Prostate gland (tissue), 2 donors: ENCODE measurements around the gene ALDH8A1. TPM values are rescaled to one million over a fixed set of nuclear protein-coding genes. Genes with fewer than 3 reads are reported as not detected.

Experiments
- DNase-seq: peaks from one replicate; pipeline ENCODE4 v3.0.0-alpha.2; 2019; ENCODE audit warnings: low spot score
- H3K27ac ChIP-seq, 2 donors: fragments of 200-600 bp; sonication (generic); 2 replicates each; pipeline ENCODE4 v1.5.1; 2017 to 2019
- H3K27me3 ChIP-seq: fragments of 200-600 bp; sonication (generic); replicated peaks from 2 replicates; pipeline ENCODE4 v1.5.1; 2019; ENCODE audit not compliant: insufficient read depth
- H3K36me3 ChIP-seq, 2 donors: fragments of 200-600 bp; sonication (generic); 1 replicate in 1 of 2; 2 replicates in 1 of 2; pipeline versions ENCODE4 v1.5.1 to v1.8.1; 2017 to 2019
- H3K4me1 ChIP-seq: fragments of 200-600 bp; sonication (generic); replicated peaks from 2 replicates; pipeline ENCODE4 v1.5.1; 2019
- H3K4me3 ChIP-seq, 2 donors: fragments of 200-600 bp; sonication (generic); 2 replicates each; pipeline ENCODE4 v1.5.1; 2017 to 2019
- H3K9me3 ChIP-seq: fragments of 200-600 bp; sonication (generic); 2 replicates; pipeline ENCODE4 v1.5.1; 2017
- POLR2A ChIP-seq: fragments of 450-650 bp; IDR thresholded peaks from one replicate; pipeline ENCODE4 v1.6.1; 2016; ENCODE audit warnings: antibody characterized with exemption, mild to moderate bottlenecking
- POLR2AphosphoS5 ChIP-seq: sonication (generic); formaldehyde crosslinking; IDR thresholded peaks from one replicate; pipeline ENCODE4 v1.6.1; 2017; ENCODE audit warnings: antibody characterized with exemption
- WGBS: methylation state at CpG from one replicate; pipeline ENCODE4 v1.1.5; 2018; 5-methylcytosine and 5-hydroxymethylcytosine counted together
- intact Hi-C: fragments of 100-400 bp; cut with DNase I; formaldehyde crosslinking; loops from one replicate; pipeline ENCODE4 v1.14.2; 2022
- total RNA-seq, 2 donors: library from RNA; depleted of rRNA; stranded (reverse); fragments of >200 nt; gene quantifications; one replicate each; pipeline ENCODE4 v1.1.0, GENCODE V29; 2016
- TF ChIP-seq, protein P1 (sequence below), 4 experiments: fragments of 200-600 bp in 2 of 4; fragments of 450-650 bp in 2 of 4; sonication (generic) in 2 of 4; IDR thresholded peaks; 1 replicate in 3 of 4; 2 replicates in 1 of 4; pipeline ENCODE4 v1.5.1; 2016 to 2019; ENCODE audit warnings: antibody characterized with exemption in 4 of 4, mild to moderate bottlenecking in 2 of 4, moderate library complexity in 2 of 4

The ALDH8A1 gene
- total RNA-seq, 2 donors from 2014 or later, result 7.6 TPM; not detected in 1

DNA sequence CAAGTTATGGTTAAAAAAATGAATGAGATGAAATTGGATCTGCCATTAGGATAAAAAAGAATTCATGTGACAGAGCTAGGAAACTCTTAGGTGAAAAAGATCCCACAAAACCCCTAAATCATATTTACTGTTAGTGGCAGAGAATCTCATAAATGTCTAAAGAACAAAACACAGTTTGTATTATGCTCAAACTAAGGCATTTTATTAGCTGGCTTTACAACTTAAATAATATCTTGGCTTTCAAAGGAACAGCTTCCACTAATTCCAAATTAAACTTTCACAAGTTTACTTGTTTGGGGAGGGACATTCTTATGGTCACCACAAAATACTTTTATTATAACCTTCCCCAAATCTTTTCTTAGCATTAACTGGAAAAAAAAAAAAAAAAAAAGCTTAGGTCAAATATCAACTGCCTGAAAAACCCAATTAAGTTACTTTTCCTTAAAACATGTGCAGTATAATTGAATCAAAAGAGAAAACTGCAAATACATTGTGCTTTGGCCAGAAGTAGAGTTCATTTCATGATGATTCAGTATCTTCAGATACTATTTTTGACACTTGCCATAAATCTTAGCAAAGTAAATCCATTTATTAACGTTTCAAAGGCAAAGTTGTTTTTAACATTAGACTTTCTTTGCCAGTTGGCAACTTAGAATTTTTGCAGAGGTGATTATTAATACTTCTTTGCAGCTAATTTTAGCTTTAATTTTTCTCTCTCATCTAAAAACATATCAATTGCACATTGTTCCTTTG, 14.7 kb upstream of the ALDH8A1 start:
- DNase-seq, result no peak
- Histone ChIP-seq H3K9me3 (no peaks in the 10 kb centered on the region), H3K4me1 (no peaks in the 10 kb centered on the region), H3K27me3 (no peaks in the 10 kb centered on the region), H3K36me3 (no peaks in the 10 kb centered on the region), H3K27ac (no peak overlapping the region), H3K4me3 (no peak overlapping the region)
- TF ChIP-seq POLR2A (no peak), POLR2AphosphoS5 (no peak)
- TF ChIP-seq, protein P1, sequence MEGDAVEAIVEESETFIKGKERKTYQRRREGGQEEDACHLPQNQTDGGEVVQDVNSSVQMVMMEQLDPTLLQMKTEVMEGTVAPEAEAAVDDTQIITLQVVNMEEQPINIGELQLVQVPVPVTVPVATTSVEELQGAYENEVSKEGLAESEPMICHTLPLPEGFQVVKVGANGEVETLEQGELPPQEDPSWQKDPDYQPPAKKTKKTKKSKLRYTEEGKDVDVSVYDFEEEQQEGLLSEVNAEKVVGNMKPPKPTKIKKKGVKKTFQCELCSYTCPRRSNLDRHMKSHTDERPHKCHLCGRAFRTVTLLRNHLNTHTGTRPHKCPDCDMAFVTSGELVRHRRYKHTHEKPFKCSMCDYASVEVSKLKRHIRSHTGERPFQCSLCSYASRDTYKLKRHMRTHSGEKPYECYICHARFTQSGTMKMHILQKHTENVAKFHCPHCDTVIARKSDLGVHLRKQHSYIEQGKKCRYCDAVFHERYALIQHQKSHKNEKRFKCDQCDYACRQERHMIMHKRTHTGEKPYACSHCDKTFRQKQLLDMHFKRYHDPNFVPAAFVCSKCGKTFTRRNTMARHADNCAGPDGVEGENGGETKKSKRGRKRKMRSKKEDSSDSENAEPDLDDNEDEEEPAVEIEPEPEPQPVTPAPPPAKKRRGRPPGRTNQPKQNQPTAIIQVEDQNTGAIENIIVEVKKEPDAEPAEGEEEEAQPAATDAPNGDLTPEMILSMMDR (IDR thresholded peaks at IDR 0.05), result no peak
- intact Hi-C loops, result no loop called here
- 5% methylated on average over 1 of the region's 1 CpG for WGBS

DNA sequence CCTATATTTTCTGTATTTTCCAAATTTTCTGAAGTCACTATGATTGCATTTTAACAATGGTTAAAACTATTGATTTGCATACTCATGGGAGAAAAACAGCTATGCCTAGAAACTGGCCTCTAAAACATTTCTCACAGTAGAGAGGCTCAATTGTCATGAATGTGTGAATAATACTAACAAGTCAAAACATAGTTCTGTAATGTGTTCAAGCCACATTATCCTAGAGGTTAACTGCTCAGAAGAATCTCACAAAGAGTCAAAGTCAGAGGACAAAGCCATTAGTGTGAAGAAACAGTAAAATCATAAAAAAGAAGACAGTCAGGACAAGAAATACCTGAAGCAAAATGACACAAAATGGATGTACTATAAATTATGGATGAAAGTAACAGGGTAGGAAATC, 12.5 kb upstream of the ALDH8A1 start:
- no peak for DNase-seq
- Histone ChIP-seq H3K27ac (no peak overlapping the region), H3K36me3 (no peaks in the 10 kb centered on the region), H3K4me1 (no peaks in the 10 kb centered on the region), H3K4me3 (no peak overlapping the region), H3K27me3 (no peaks in the 10 kb centered on the region), H3K9me3 (no peaks in the 10 kb centered on the region)
- intact Hi-C loops, result no loop called here
- no peak for TF ChIP-seq POLR2A
- TF ChIP-seq, protein P1 (IDR thresholded peaks at IDR 0.05), result no peak

DNA sequence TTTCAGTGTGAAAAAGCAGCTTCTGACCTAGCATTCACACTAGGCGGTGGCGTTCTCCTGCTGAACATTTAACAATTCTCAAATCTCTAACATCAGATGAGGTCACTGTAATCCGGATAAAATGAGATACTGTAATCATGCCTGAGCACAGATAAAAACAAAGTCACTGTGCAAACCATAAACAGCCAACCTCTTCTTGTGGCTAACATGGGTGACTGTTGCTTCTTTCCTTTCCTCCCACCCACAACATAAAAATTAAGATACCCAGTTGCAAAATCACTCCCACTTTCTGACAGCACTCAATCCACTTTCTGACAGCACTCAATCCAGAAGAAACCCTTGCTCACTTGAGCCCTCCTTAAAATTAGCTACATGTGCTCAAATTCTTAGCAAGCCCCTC, 11.5 kb upstream of the ALDH8A1 start:
- intact Hi-C loops, result no loop called here
- Histone ChIP-seq H3K4me1 (no peaks in the 10 kb centered on the region), H3K4me3 (no peak overlapping the region), H3K36me3 (no peaks in the 10 kb centered on the region), H3K27me3 (no peaks in the 10 kb centered on the region), H3K27ac (no peak overlapping the region), H3K9me3 (no peaks in the 10 kb centered on the region)
- 94% methylated on average over 3 of the region's 3 CpGs for WGBS
- DNase-seq, result no peak
- TF ChIP-seq, protein P1 (IDR thresholded peaks at IDR 0.05), result no peak
- no peak for TF ChIP-seq POLR2A
- no peak for TF ChIP-seq POLR2AphosphoS5

GRCh38 chr6:134959603-134960002, 9.7 kb upstream of the ALDH8A1 start:
- TF ChIP-seq, protein P1 (IDR thresholded peaks at IDR 0.05), result no peak
- TF ChIP-seq POLR2AphosphoS5, result no peak
- TF ChIP-seq POLR2A, result no peak
- DNase-seq, result no peak
- no peak overlapping the region for H3K4me3 ChIP-seq
- H3K4me1 ChIP-seq, result no peaks in the 10 kb centered on the region
- intact Hi-C loops, result no loop called here
- H3K27ac ChIP-seq, result no peak overlapping the region
- no peaks in the 10 kb centered on the region for H3K36me3 ChIP-seq
- no peaks in the 10 kb centered on the region for H3K9me3 ChIP-seq
- H3K27me3 ChIP-seq, result no peaks in the 10 kb centered on the region

DNA sequence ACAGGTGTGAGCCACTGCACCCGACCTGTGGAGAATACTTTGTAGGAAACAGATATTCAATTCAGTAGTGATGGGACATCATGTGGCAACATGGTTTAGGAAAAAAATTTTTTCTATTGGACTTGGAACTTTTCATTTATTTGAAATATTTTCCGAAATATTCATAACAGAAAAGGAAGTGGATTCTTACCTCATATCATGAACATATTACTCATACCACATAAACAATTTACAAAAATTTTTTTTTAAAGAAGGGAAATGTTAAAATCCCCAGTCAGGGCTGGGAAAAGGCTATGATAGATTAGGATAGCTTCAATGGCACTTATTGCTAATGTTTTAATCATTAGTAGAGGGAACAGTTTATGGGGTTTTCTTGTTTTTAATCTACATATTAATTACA, 6.8 kb upstream of the ALDH8A1 start:
- WGBS, result 89% methylated on average over 2 of the region's 2 CpGs
- DNase-seq, result no peak
- no peak overlapping the region for H3K27ac ChIP-seq
- intact Hi-C loops, result no loop called here
- H3K4me3 ChIP-seq, result no peak overlapping the region
- TF ChIP-seq, protein P1 (IDR thresholded peaks at IDR 0.05), result no peak
- TF ChIP-seq POLR2AphosphoS5 (no peak), POLR2A (no peak)
- no peaks in the 10 kb centered on the region for H3K36me3 ChIP-seq
- no peaks in the 10 kb centered on the region for H3K9me3 ChIP-seq
- no peaks in the 10 kb centered on the region for H3K4me1 ChIP-seq
- no peaks in the 10 kb centered on the region for H3K27me3 ChIP-seq
